Tibial artery (tissue), 4 donors: ENCODE measurements around the gene POLR2E.

Source experiments
- DNase-seq, 2 donors: peaks; one replicate each; pipeline ENCODE4 v3.0.0-alpha.2; 2019
- H3K27ac ChIP-seq, 2 donors: fragments of 200-600 bp; sonication (generic) in 1 of 2; 1 replicate in 1 of 2; 2 replicates in 1 of 2; pipeline ENCODE4 v1.5.1; 2018 to 2019; ENCODE audit warnings: mild to moderate bottlenecking in 1 of 2
- H3K27me3 ChIP-seq, 2 donors: fragments of 200-600 bp; sonication (generic) in 1 of 2; one replicate each; pipeline versions ENCODE4 v1.5.1 to v1.6.0; 2016 to 2019
- H3K36me3 ChIP-seq, 3 donors: fragments of 200-600 bp; sonication (generic) in 2 of 3; one replicate each; pipeline ENCODE4 v1.5.1; 2016 to 2019; ENCODE audit warnings: mild to moderate bottlenecking in 2 of 3
- H3K4me1 ChIP-seq, 4 donors: fragments of 200-600 bp; sonication (generic) in 2 of 4; 1 replicate in 3 of 4; 2 replicates in 1 of 4; pipeline ENCODE4 v1.5.1; 2016 to 2019
- H3K4me3 ChIP-seq, 2 donors: fragments of 200-600 bp; sonication (generic) in 1 of 2; 1 replicate in 1 of 2; 2 replicates in 1 of 2; pipeline ENCODE4 v1.5.1; 2018 to 2019; ENCODE audit warnings: mild to moderate bottlenecking in 2 of 2
- H3K9me3 ChIP-seq, 3 donors: fragments of 200-600 bp; sonication (generic) in 1 of 3; one replicate each; pipeline ENCODE4 v1.5.1; 2016 to 2019
- intact Hi-C: fragments of 100-400 bp; cut with DNase I; formaldehyde crosslinking; loops from one replicate; pipeline ENCODE4 v1.15.0; 2023; ENCODE audit warnings: low total_unique reads
- TF ChIP-seq, protein P1 (sequence below), 2 experiments: fragments of 200-600 bp in 1 of 2; fragments of 450-650 bp in 1 of 2; IDR thresholded peaks; one replicate each; pipeline ENCODE4 v1.5.1; 2017 to 2019; ENCODE audit warnings: antibody characterized with exemption in 2 of 2, mild to moderate bottlenecking in 1 of 2, moderate library complexity in 1 of 2

POLR2E gene

GRCh38 chr19:1098177-1099051 lies 3.2 kb upstream of the POLR2E start:
- TF ChIP-seq, protein P1, sequence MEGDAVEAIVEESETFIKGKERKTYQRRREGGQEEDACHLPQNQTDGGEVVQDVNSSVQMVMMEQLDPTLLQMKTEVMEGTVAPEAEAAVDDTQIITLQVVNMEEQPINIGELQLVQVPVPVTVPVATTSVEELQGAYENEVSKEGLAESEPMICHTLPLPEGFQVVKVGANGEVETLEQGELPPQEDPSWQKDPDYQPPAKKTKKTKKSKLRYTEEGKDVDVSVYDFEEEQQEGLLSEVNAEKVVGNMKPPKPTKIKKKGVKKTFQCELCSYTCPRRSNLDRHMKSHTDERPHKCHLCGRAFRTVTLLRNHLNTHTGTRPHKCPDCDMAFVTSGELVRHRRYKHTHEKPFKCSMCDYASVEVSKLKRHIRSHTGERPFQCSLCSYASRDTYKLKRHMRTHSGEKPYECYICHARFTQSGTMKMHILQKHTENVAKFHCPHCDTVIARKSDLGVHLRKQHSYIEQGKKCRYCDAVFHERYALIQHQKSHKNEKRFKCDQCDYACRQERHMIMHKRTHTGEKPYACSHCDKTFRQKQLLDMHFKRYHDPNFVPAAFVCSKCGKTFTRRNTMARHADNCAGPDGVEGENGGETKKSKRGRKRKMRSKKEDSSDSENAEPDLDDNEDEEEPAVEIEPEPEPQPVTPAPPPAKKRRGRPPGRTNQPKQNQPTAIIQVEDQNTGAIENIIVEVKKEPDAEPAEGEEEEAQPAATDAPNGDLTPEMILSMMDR (IDR thresholded peaks at IDR 0.05), result no peak
- intact Hi-C loops, result no loop called here
- peaks cover 0 to 7% (median 0%) of the 10 kb centered on the region in 3 donors for H3K9me3 ChIP-seq
- peak overlapping the region; percentile 99 to 100 for H3K27ac ChIP-seq
- H3K4me1 ChIP-seq, result peaks cover 0 to 73% (median 66%) of the 10 kb centered on the region in 4 donors
- H3K4me3 ChIP-seq, result no peak overlapping the region
- H3K36me3 ChIP-seq, result peaks cover 0 to 4% (median 3%) of the 10 kb centered on the region in 3 donors
- DNase-seq, result no peak
- H3K27me3 ChIP-seq, result no peaks in the 10 kb centered on the region

GRCh38 chr19:1097810-1098176 lies 2.6 kb upstream of the POLR2E start:
- TF ChIP-seq, protein P1 (IDR thresholded peaks at IDR 0.05), result no peak
- no peak for DNase-seq
- H3K36me3 ChIP-seq, result peaks cover 0 to 10% (median 10%) of the 10 kb centered on the region in 3 donors
- peaks cover 0 to 7% (median 0%) of the 10 kb centered on the region in 3 donors for H3K9me3 ChIP-seq
- peak overlapping the region in 1 of 2 donors; percentile 100 for H3K27ac ChIP-seq
- no peak overlapping the region for H3K4me3 ChIP-seq
- intact Hi-C loops, result no loop called here
- H3K27me3 ChIP-seq, result no peaks in the 10 kb centered on the region
- peaks cover 0 to 72% (median 64%) of the 10 kb centered on the region in 4 donors for H3K4me1 ChIP-seq

DNA sequence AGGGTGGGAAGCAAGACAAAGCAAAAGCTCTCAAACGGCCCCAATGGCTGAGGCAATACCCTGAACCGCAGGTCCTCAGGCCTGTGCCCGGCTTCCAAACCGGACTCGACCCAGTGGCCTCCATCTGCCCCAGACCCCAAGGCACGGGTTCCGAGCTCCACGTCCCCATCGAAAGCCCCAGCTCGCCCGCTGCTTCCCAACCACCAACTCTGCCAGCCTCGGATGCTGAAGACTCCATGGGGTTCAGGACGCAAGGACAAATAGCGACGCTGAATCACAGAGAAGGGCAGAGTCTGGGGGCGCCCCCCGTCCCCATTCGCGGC lies 559 bp downstream of the POLR2E start:
- intact Hi-C loops, result loop anchor here (5.0 kb wide), 1 partner anchor 52 kb away; the partner anchor contains the start of gene ABCA7
- H3K4me3 ChIP-seq, result peak overlapping the region; percentile 78 to 83
- TF ChIP-seq, protein P1 (IDR thresholded peaks at IDR 0.05), result no peak
- no peaks in the 10 kb centered on the region for H3K27me3 ChIP-seq
- peaks cover 0 to 1% (median 0%) of the 10 kb centered on the region in 3 donors for H3K9me3 ChIP-seq
- peak overlapping the region; percentile 78 to 79 for H3K27ac ChIP-seq
- peaks cover 0 to 48% (median 38%) of the 10 kb centered on the region in 4 donors for H3K4me1 ChIP-seq
- no peak for DNase-seq
- peaks cover 25 to 41% (median 28%) of the 10 kb centered on the region in 3 donors for H3K36me3 ChIP-seq

DNA sequence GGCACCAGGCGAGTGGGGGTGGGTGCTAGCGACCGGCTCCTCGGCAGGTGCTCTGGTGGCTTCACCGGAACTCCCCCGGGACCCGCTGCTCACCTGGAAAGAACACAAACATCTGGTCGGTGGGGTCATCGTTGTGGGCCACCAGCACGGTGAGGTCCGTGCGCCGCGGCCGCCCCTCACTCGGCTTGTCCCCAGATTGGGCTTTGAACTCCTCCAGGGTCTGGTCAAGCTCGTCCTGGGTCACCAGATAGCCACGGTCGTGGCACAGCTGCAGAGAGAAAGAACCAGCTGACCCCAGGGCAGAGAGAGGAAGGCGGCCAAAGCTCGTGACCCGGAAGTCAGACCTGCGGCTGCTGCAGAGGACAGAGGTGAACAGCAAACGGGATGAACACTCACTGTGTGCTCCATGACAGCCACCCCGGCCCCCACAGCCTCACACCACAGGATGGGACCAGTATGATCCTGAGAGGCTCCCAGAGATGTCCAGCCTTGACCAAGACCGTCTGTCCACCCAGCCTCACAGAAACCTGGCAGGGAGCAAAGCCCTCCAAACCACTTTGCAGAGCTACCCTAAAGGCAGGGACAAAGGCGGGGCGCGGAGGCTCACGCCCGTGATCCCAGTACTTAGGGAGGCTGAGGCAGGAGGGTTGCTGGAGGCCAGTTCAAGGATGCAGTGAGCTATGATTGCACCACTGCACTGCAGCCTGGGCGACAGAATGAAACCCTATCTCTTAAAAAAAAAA lies 1.2 kb downstream of the POLR2E start:
- Histone ChIP-seq H3K4me1 (peaks cover 0 to 42% (median 32%) of the 10 kb centered on the region in 4 donors), H3K36me3 (peaks cover 32 to 47% (median 34%) of the 10 kb centered on the region in 3 donors), H3K27ac (peak overlapping the region in 1 of 2 donors; percentile 78), H3K9me3 (no peaks in the 10 kb centered on the region), H3K4me3 (peak overlapping the region; percentile 78 to 83), H3K27me3 (no peaks in the 10 kb centered on the region)
- TF ChIP-seq, protein P1 (IDR thresholded peaks at IDR 0.05), result no peak
- no peak for DNase-seq
- intact Hi-C loops, result loop anchor here (5.0 kb wide), 1 partner anchor 52 kb away; the partner anchor contains the start of gene ABCA7

DNA sequence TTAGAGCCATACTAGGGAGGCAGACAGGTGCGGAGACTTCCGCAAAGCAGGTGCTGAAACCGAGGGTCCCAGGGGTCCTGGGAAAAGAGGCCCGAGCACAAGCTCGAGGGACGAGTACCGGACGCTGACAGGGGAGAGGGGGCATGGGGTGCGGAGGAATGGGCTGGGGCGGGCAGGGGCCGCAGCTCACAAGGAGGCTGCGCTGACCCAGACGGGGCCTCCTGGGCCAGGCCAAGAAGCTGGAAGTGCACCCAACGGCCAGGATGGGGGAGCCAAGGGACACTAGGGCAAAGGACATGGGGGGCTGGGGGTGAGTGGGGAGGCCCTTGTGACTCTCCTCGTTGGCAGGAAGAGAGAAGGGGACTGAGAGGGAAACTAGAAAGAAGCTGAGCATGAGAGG lies 1.8 kb downstream of the POLR2E start:
- no peaks in the 10 kb centered on the region for H3K27me3 ChIP-seq
- no peaks in the 10 kb centered on the region for H3K9me3 ChIP-seq
- peaks cover 38 to 54% (median 39%) of the 10 kb centered on the region in 3 donors for H3K36me3 ChIP-seq
- DNase-seq, result no peak
- peaks cover 0 to 36% (median 27%) of the 10 kb centered on the region in 4 donors for H3K4me1 ChIP-seq
- no peak overlapping the region for H3K27ac ChIP-seq
- no peak overlapping the region for H3K4me3 ChIP-seq
- intact Hi-C loops, result loop anchor here (5.0 kb wide), 1 partner anchor 51 kb away; the partner anchor contains the start of gene ABCA7
- TF ChIP-seq, protein P1 (IDR thresholded peaks at IDR 0.05), result no peak
